T-helper 1 cell treated with Interleukin-12 subunit alpha and Interleukin-12 subunit beta and Interleukin-4 antibody, amounts not matched to agents 30 μg/mL and 1 μg/mL, for 36 hours (primary cell): ENCODE data around the gene NPAS3.

Experiments used
- H3K27ac Mint-ChIP-seq: one replicate; pipeline ENCODE4 v1.8.0; 2021; ENCODE audit warnings: mild to moderate bottlenecking, mixed read lengths
- H3K27me3 Mint-ChIP-seq: one replicate; pipeline ENCODE4 v1.8.0; 2021; ENCODE audit warnings: low read depth, mixed read lengths
- H3K36me3 Mint-ChIP-seq: one replicate; pipeline ENCODE4 v1.8.0; 2021; ENCODE audit warnings: low read depth, mixed read lengths
- H3K4me1 Mint-ChIP-seq: one replicate; pipeline ENCODE4 v1.8.0; 2021; ENCODE audit warnings: low read depth, mixed read lengths
- H3K4me3 Mint-ChIP-seq: one replicate; pipeline ENCODE4 v1.8.0; 2021; ENCODE audit warnings: mild to moderate bottlenecking, moderate library complexity, mixed read lengths
- H3K9me3 Mint-ChIP-seq: one replicate; pipeline ENCODE4 v1.8.0; 2021; ENCODE audit warnings: mixed read lengths

The NPAS3 gene

DNA sequence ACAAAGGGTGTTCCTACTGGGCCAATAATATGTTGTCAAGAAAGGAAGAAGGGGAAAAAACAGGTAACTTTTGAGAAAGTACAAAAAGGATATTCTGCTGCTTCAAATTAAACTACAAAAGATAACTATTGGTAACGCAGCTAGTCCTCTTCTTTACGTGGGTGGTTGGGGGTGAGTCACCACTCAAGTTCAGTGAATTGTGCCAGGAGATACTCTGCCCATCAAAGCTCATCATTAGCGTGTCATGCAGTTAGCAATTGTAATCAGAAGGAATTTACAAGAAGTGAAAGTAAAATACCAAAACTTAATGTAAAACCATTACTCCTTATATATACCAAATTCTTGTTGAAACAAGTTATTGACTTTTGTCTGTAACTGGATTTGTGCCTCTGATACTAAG, 342.0 kb downstream of the NPAS3 start:
- Mint-ChIP-seq H3K4me1 (no peaks in the 10 kb centered on the region), H3K27me3 (no peaks in the 10 kb centered on the region), H3K4me3 (no peak overlapping the region), H3K36me3 (no peaks in the 10 kb centered on the region), H3K9me3 (peaks cover 3% of the 10 kb centered on the region), H3K27ac (no peak overlapping the region)

DNA sequence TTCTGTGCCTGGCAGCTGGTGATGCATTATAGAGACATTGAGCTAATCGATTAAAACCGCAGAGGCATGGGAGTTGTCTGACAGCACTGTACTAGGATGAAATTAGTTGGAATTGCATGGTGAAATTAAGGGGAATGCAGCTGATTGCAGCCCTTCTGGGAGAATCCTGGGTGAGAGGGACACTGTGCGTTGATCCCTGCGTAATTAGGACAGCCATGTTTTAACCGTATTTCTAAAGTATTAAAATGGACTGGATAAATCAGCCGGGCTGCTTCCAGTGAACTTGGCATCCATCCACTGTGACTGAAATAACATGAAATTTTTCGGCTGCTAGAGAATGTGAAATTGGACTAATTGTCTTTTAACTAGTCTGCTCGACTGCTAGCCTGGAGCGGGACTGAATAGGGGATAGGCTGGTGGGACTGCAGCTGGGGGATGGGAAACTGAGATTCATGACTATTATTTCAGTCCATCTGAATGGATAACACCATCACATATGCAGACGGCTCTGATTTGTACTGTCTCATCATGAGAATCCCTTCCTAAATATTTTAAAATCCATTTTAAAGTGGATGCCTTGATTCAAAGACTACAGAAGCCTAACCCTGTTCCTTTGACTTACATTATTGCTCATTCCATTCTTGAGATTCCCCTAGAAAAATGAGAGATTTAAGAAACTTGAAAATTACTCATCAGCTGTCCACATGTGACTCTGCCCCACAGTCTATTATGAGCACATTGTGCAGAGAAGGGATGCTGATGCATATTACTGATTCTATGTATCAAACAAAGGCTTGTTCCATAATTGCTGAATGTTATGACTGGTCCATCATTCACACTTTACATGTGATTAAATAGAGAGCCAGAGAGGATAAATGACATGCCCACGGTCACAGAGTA, 343.9 kb downstream of the NPAS3 start:
- Mint-ChIP-seq H3K4me1 (no peaks in the 10 kb centered on the region), H3K36me3 (no peaks in the 10 kb centered on the region), H3K27me3 (no peaks in the 10 kb centered on the region), H3K27ac (no peak overlapping the region), H3K4me3 (no peak overlapping the region), H3K9me3 (peaks cover 3% of the 10 kb centered on the region)

DNA sequence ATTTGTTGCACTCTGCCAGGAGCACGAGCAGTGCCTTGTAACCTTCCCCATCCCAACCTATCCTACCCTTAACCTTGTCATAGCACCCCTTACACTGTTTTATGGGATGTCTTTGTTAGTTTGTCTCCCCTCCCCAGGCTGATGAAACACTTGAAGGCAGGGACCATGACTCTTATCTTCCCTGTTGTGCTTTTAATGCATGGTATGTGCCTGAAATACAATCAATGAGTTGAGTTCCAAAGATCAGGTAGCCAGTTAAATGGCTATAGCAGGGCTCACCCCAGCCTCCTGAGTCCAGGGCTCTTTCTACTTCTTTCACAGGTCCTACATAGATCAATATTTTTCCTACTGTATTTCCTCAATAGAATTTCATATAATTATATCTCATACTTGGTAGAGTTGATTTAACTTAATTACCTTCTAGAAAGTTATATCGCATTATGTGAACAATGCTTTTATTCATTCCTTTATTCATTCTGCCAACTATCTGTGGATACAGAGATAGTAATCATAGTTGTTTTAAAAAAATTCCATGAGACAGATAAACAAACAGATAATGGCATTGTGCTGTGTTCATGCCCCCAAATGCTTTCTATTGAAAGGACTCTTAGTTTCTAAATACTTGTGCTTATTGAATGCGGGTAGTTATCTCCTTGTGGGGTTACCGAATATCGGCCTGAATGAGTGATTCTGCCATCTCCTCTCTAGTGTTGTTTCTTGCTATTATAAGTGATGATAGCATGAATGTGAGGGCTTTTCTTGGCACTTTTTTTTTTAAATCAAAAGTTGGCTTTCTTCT, 347.4 kb downstream of the NPAS3 start:
- Mint-ChIP-seq H3K36me3 (no peaks in the 10 kb centered on the region), H3K9me3 (peaks cover 3% of the 10 kb centered on the region), H3K27ac (no peak overlapping the region)

DNA sequence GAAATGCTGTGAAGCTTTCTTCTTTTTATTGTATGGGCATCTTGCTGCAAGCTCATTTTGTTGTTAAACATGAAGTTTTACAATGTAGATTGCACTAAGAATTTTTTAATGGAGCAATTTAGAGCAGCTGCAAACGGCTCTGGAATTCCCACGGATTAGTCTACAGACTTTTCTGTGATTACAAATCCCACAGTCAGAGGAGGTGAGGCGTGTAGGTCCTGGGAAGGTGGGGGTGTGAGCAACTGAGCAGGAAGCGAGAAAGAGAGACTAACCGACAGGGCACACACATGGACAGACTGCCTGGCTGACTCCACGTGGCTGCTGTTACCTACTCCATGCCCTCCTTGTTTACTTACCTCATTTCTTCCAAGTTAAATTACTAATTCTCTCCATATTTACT, 348.5 kb downstream of the NPAS3 start:
- H3K27me3 Mint-ChIP-seq: no peaks in the 10 kb centered on the region
- no peaks in the 10 kb centered on the region for H3K36me3 Mint-ChIP-seq
- no peak overlapping the region for H3K4me3 Mint-ChIP-seq
- peaks cover 3% of the 10 kb centered on the region for H3K9me3 Mint-ChIP-seq
- H3K27ac Mint-ChIP-seq: no peak overlapping the region
- H3K4me1 Mint-ChIP-seq: no peaks in the 10 kb centered on the region

More for the DNA sequence above, 347.4 kb downstream of the NPAS3 start:
- Mint-ChIP-seq H3K4me1 (no peaks in the 10 kb centered on the region), H3K4me3 (no peak overlapping the region), H3K27me3 (no peaks in the 10 kb centered on the region)

DNA sequence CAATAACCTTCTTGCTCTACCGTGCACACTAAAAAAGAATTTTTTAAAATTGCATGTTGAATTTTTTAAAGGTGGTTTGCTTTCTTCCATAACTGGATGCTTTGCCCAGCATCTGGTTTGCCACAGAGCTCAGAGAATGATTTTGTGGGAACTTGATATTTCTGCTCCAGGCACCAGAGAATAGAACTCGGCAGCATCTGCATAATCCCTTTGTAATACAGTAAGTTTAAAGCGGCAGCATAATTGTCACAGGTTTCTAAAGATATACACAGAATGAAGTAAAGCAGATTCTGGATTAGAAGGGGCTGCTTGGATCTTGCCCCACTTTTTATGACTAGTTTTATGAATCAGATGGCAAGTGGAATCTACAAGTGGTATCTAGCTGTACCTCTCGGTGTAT, 352.0 kb downstream of the NPAS3 start:
- no peaks in the 10 kb centered on the region for H3K4me1 Mint-ChIP-seq
- H3K27me3 Mint-ChIP-seq: no peaks in the 10 kb centered on the region
- H3K36me3 Mint-ChIP-seq: no peaks in the 10 kb centered on the region
- no peak overlapping the region for H3K27ac Mint-ChIP-seq
- H3K9me3 Mint-ChIP-seq: no peaks in the 10 kb centered on the region
- H3K4me3 Mint-ChIP-seq: no peak overlapping the region

DNA sequence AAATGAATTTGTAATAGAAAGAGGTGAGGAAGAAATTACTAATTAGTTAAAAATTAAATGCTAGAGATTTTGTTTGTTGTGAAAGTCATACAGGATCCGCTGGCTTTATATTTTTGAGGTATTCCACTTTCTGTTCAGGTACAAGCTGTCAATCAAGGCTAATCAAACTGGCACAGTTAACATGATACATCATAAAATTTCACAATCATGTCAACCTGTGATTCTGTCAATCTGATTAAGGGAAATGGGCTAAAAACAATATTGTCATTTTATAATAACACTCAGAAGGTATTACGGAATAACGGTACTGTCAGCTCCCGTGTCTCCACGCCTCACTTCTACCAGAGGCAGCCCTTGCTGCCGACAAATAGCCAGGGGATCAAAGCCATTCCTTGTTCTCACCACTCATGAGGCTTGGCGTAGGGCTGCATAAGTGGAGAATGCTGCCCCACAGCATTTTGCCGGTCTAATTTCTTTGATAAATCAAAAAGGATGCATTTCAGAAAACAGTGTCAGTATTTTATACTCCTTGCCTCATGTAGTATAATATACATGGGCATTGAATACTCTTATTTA, 352.9 kb downstream of the NPAS3 start:
- Mint-ChIP-seq H3K4me1 (no peaks in the 10 kb centered on the region), H3K27me3 (no peaks in the 10 kb centered on the region), H3K27ac (no peak overlapping the region), H3K9me3 (no peaks in the 10 kb centered on the region), H3K36me3 (no peaks in the 10 kb centered on the region), H3K4me3 (no peak overlapping the region)

DNA sequence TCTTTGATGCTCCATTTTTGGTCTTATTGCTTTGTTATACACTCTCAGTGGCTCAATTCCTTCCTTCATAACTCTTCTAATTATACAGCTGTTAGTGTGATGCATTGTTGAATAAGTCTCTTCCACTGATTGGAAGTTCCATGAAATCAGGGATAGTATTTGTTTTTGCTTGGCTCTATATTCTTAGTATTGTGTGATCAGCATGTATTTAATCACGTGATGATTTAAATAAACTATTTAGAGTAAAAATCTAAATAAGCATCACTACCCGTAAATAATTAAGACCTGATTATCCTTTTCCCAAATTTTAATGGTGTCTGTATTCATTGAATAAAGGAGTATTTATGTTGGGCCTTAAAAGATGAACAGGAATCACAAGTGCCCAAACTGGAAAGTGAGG, 355.7 kb downstream of the NPAS3 start:
- H3K36me3 Mint-ChIP-seq: no peaks in the 10 kb centered on the region
- H3K27ac Mint-ChIP-seq: no peak overlapping the region
- H3K27me3 Mint-ChIP-seq: no peaks in the 10 kb centered on the region
- H3K4me1 Mint-ChIP-seq: no peaks in the 10 kb centered on the region
- H3K4me3 Mint-ChIP-seq: no peak overlapping the region
- no peaks in the 10 kb centered on the region for H3K9me3 Mint-ChIP-seq

DNA sequence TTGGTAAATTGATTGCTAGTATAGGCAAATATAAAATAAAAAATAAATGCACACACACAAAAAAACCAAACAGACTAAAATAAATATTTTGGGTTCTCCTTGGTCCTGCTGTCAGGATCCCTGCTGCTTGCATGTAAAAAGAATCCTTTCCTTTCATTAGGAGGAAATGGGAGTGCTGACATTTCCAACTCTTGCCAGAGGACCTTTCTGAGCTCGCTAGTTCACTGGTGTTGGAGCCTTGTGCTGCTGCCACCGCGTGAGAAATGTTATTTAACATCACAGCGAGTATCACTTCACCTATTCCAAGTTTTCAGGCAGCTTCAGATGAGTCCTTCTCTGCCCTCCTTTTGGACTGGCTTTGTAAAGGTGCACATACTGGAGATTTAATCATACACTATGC, 358.9 kb downstream of the NPAS3 start:
- H3K27me3 Mint-ChIP-seq: no peaks in the 10 kb centered on the region
- no peaks in the 10 kb centered on the region for H3K9me3 Mint-ChIP-seq
- H3K4me3 Mint-ChIP-seq: no peak overlapping the region
- no peak overlapping the region for H3K27ac Mint-ChIP-seq
- H3K4me1 Mint-ChIP-seq: no peaks in the 10 kb centered on the region
- no peaks in the 10 kb centered on the region for H3K36me3 Mint-ChIP-seq

DNA sequence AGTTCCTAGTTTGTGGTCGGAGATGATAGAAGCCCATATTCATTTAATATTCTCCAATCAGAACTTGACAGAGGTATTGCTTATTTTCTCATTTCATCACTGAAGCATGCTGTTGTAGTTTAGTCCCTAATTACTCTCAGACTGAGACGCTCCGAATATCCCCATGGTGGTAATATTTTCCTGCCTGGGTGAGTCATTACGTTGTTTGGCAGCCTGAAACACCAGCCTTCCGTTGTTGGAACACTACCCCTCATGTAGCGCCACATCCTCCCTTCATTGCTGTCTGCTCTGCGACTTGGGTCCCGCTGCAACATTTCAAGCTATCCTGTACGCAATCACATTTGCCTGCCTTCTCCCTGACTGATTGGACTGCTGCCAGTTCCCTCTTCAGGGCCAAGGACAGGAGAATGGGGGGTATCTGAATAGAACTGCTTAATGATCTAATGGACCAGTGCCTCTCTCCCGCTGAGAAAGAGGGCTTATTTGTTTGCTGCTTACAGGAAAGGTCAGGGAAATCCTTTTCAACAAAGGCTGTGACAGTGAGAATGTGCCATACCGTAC, 369.1 kb downstream of the NPAS3 start:
- Mint-ChIP-seq H3K27me3 (no peaks in the 10 kb centered on the region), H3K36me3 (no peaks in the 10 kb centered on the region), H3K4me1 (no peaks in the 10 kb centered on the region), H3K27ac (no peak overlapping the region), H3K4me3 (no peak overlapping the region), H3K9me3 (no peaks in the 10 kb centered on the region)

DNA sequence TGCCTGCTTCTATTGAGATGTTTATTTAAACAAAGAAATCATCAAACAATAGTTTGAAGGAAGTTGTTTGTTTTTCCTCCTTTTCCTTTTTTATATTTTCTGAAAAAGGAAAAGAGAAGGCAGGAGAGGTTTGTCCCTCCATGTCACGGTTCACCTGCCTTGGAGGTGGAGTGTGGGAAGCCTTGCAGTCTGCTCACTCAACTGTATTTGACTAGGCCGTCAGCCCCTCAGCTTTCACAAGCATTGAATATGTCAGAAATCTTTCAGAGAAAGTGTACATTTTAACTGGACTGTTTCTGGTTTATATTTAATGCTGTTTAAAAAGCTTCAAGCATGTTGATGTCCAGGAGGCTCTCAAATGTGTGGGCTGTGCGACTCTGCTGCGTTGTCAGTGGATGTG, 370.4 kb downstream of the NPAS3 start:
- H3K4me1 Mint-ChIP-seq: no peaks in the 10 kb centered on the region
- no peaks in the 10 kb centered on the region for H3K9me3 Mint-ChIP-seq
- no peaks in the 10 kb centered on the region for H3K27me3 Mint-ChIP-seq
- H3K4me3 Mint-ChIP-seq: no peak overlapping the region
- H3K36me3 Mint-ChIP-seq: no peaks in the 10 kb centered on the region
- H3K27ac Mint-ChIP-seq: no peak overlapping the region

DNA sequence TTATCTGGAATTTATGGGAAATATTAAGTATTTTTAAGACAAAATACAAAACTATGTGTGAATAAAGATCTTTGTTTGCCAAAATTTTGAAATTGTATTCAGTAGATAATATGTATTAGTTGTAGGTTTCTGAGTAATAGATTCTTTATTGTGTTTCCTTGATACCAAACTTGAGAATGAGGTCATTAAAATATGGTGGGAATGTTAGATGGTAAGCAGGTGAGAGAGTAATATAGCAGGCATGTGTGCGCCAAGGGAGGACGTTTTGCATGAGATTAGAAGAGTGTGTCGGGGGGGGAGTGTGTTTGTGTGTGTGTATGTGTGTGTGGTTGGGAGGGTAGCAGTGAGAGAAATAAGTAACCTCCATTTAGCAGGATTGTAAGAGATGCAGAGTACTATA, 376.5 kb downstream of the NPAS3 start:
- H3K27me3 Mint-ChIP-seq: no peaks in the 10 kb centered on the region
- no peaks in the 10 kb centered on the region for H3K9me3 Mint-ChIP-seq
- H3K4me3 Mint-ChIP-seq: no peak overlapping the region
- H3K36me3 Mint-ChIP-seq: no peaks in the 10 kb centered on the region
- no peaks in the 10 kb centered on the region for H3K4me1 Mint-ChIP-seq
- no peak overlapping the region for H3K27ac Mint-ChIP-seq

DNA sequence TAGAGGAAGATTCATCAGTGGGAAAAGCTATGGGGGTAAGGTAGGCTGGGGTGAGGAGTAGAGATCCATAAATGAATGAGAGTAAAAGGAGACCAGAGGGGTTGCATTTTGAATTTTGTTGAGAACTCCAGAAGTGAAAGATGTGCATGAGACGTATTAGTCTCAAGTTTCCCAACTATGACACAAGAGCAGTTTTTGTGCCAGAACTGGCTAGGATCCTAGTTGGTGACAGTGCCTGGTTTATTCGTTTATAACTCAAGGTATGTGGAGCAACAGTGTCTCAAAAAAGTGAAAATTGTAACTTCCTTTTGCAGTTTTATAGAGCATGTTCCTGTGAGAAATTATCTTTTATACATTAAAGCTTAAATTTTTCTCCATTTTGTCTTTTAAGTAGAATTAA, 377.0 kb downstream of the NPAS3 start:
- Mint-ChIP-seq H3K4me3 (no peak overlapping the region), H3K27ac (no peak overlapping the region), H3K36me3 (no peaks in the 10 kb centered on the region), H3K4me1 (no peaks in the 10 kb centered on the region), H3K9me3 (no peaks in the 10 kb centered on the region), H3K27me3 (no peaks in the 10 kb centered on the region)

DNA sequence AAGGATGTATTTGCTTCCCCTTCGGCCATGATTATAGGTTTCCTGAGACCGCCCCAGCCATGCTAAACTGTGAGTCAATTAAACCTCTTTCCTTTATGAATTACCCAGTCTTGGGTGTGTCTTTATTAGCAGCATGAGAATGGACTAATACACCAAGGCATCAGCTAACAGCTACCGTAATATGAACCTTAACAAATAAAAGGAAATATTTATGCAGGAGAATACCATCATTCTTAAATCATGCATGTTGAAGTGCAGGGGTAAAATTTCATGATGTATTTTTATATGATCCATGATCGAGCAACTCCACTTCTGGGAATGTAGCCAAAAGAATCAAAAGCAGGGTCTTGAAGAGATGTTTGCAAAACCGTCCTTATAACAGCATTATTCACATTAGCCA, 379.0 kb downstream of the NPAS3 start:
- H3K4me3 Mint-ChIP-seq: no peak overlapping the region
- no peaks in the 10 kb centered on the region for H3K36me3 Mint-ChIP-seq
- no peaks in the 10 kb centered on the region for H3K9me3 Mint-ChIP-seq
- no peaks in the 10 kb centered on the region for H3K27me3 Mint-ChIP-seq
- no peak overlapping the region for H3K27ac Mint-ChIP-seq
- H3K4me1 Mint-ChIP-seq: no peaks in the 10 kb centered on the region

DNA sequence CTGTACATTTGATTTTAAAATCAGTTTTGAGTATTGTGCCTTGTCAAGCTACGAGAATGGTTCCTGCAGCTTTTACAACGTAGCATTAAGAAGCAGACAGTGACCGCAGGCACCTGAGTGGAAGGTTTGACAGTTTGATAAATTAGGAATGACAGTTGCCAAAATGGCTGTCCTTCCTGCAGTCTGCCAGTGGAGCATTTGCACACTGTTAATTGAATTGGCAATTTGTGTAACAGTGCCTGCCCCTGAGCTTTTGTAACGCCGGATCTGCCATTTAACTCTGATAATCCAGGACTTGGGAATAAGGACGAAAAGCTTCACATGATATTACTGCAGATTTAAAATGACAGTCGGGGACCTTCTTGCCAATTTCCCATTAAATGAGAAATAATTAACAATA, 385.3 kb downstream of the NPAS3 start:
- no peaks in the 10 kb centered on the region for H3K27me3 Mint-ChIP-seq
- H3K4me3 Mint-ChIP-seq: no peak overlapping the region
- H3K4me1 Mint-ChIP-seq: no peaks in the 10 kb centered on the region
- no peaks in the 10 kb centered on the region for H3K36me3 Mint-ChIP-seq
- H3K27ac Mint-ChIP-seq: no peak overlapping the region
- H3K9me3 Mint-ChIP-seq: peaks cover 4% of the 10 kb centered on the region
